GM19328 (cell line): ENCODE measurements around the gene UBA1.

ENCODE experiments used
- ATAC-seq: cut with Tn5 transposase; IDR thresholded peaks from one replicate; pipeline ENCODE4 v1.9.1; 2021; ENCODE audit warnings: mild to moderate bottlenecking, moderate library complexity; ENCODE audit not compliant: unreplicated experiment

The UBA1 gene

DNA sequence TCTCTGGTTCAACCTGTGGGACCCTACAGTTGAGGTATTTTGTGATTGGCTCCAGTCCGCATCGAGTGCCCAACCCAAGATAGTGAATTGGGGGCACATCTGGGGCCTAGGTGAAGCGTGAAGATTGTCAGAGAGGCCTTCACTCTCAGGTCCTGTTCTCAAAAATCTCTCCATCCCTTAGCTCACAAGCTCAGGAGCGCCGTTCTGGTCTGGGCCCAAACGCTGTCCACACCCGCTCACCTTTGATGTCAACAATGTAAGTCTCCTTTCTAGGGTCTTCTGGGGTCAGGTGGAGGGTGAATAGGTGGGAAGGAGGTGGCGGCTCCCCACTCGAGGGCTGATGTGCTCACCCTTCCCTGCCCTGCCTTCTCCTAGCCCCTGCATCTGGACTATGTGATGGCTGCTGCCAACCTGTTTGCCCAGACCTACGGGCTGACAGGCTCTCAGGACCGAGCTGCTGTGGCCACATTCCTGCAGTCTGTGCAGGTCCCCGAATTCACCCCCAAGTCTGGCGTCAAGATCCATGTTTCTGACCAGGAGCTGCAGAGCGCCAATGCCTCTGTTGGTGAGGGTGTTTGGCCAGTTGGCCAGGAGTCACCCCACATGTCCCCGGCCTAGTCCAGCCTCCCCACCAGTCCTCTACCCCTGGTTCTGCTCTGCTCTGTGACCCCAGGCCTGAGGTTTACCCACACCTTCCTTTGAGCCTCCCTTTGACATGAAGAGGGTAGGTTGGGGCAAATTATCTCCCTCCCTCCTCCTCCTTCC lies 17.2 kb downstream of the UBA1 start:
- no peak for ATAC-seq

DNA sequence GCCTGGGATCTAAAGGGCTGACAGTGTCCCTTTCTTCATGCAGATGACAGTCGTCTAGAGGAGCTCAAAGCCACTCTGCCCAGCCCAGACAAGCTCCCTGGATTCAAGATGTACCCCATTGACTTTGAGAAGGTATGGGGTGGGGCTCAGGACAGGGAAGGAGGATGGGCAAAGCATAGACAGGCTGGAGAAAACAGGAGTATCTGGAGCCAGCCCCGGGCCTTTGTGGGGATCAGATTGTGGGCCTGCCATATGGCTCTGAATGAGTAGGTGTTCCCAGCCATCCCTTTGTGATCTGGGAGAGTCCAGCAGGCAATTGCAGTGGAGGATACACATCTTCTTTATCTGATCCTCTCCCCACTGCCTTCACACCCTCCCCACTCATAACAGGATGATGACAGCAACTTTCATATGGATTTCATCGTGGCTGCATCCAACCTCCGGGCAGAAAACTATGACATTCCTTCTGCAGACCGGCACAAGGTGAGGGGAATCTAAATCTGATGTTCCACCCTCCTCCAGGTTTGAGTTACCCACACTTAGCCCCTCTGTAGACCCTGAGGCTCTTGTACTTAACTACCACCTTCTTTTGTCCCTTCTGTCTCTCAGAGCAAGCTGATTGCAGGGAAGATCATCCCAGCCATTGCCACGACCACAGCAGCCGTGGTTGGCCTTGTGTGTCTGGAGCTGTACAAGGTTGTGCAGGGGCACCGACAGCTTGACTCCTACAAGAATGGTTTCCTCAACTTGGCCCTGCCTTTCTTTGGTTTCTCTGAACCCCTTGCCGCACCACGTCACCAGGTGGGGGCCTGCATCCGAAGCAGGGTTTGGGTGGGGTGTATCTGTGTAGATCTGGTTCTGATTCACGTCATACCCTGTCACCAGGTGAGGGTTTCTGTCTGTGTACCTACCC lies 19.0 kb downstream of the UBA1 start:
- no peak for ATAC-seq

DNA sequence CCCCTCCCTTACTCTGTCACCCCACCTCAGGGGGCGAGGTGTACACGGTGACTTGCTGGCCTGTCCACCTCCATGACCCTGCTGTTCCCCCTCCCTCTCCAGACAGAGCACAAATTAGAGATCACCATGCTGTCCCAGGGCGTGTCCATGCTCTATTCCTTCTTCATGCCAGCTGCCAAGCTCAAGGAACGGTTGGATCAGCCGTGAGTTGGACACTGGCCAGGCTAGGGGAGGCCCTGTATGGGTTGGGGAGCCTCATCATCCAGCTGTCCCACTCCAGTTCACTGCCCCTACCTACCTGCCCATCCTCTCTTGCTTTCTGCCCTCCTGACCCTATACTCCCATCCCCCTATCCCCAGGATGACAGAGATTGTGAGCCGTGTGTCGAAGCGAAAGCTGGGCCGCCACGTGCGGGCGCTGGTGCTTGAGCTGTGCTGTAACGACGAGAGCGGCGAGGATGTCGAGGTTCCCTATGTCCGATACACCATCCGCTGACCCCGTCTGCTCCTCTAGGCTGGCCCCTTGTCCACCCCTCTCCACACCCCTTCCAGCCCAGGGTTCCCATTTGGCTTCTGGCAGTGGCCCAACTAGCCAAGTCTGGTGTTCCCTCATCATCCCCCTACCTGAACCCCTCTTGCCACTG lies 20.9 kb downstream of the UBA1 start:
- ATAC-seq, result no peak

GRCh38 chrX:47215291-47215900 lies 21.8 kb downstream of the UBA1 start:
- ATAC-seq, result no peak

DNA sequence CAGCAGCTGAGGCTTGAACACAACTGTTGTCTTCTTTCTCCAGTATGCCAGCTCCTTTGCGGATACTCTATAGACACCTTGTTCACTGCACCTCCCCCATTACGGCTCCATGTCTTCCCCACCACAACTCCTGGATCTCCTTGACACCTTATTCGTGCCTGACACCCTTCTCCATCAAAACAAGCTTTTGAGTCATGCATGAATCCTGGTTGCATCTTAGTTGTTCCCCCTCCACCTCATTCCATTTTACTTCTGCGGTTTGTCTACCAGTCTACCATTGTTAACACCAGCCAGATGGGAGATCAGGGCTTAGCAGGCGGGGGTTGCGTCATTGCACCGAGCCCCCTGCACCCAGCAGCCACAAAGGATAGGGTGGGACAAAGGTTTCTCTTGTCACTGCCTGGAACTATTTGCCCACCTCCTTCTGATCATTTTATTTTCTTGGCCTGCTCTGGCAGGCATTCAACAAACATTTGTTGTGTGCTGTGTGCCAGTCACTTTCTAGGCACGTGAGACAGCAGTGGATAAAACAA lies 22.8 kb downstream of the UBA1 start:
- ATAC-seq, result no peak

DNA sequence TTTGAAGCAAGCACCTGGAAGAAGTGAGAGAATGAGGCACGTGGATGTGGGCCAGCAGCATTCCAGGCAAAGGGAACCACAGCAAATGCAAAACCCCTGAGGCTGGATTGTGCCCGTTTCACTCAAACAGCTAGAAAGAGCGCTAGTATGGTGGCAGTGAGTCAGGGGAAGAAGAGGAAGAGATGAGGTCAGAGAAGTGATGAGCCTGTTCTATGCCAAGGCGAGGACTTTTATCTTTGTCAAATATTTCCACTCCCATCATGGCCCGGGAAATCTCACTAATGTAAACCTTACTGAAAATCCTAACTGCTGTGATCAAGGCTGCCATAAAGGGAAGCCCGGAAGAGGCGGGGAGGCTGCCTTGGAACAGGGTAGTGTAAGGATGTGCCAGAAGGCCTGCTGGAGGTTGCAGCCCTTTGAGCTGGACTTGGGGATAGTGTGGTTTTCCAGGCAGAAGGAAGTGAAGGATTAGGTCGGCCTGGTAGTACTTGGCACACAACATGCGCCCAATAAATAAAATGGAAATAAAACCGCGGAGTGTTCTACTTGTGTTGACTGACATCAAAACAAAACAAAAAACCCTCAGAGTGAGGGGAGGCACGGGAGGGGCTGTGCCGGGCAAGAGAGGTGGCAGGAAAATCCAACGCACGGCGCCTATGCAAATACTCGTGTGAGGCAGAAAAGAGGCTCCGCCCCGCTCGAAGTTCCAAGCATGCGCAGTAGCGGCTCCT lies 23.7 kb downstream of the UBA1 start:
- no peak for ATAC-seq

- peak; percentile 89 for ATAC-seq
Observed at GRCh38 chrX:47217852-47218279, 24.2 kb downstream of the UBA1 start.

DNA sequence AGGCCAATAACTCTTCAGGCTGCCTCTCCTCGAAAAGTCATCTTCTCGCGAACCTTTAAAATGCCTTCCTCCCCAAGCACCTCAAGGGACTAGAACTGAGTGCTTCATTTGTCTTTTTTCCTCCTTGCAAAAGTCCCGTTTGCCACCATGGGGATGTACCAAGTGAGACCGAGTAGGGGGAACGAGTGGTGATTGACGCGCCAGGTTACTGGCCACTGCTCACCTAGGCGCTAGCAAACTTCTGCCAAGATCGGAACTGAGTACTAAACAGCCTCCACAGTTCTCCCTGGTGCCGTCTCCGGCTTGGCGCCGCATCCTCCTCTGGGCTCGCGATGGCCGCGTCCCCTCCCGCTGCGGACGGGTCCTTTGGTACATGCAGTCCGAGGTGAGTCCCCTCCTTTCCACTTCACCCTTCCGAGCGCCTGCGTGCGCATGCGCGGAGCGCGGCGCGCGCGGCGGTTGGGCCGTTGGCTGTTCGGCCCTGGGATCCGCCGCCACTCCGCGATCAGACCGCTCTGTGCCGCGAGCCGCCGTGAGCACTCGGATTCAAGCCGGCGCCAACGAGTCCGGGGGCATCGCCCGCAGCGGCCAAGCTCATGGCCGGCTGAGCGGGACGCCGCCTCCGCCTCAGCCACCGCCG lies 24.8 kb downstream of the UBA1 start, which contains the start of gene CDK16:
TSS of gene CDK16 (plus strand) at position 402 of the 640 bp plus-strand sequence. CDS start 4,877 bp downstream, outside the sequence.
- peak; percentile 39 for ATAC-seq

DNA sequence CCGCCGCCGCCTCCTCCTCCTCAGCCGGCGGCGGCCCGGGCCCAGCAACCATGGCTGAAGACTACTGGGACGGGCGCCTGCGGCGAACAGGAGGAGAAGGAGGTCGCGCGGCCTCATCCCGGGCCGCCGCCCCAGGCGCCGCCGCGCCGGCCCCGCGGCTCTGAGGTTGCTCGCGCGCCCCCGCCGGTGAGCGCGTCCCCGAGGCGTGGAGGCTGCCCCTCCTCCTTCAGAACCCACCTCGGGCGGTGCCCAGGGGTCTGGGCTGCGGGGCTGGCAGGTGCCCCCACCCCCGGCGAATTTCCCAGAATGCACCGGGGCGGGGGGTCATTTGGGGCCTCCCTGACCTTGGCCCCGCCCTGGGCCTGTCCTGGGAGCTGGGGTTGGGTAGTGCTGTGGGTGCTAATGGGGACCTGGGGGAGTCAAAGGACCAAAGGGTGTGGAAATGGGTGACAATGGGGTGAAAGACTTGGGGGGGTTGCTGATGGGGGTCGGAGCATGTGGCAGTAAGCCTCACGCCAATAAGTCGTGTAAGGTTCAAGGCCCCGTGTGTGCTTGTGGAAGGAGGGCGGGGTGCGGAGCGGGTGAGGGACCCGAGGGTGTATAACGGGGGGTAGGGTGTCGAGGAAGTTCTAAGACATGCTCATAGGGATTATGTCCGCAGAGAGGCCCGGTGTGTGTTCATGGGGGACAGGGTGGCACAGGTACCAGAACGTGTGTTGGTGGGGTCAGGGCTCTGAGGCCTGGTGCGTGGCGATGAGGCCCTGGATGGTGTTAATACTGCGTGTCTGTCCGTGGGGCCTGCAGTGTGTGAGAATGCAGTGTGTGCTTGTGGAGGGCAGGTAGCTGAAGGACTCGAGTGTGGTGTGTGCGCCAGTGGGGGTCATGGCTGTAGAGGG lies 25.5 kb downstream of the UBA1 start:
- ATAC-seq, result no peak

- no peak for ATAC-seq
Observed at GRCh38 chrX:47221756-47222155, 28.1 kb downstream of the UBA1 start.

GRCh38 chrX:47222751-47223350 lies 29.2 kb downstream of the UBA1 start:
- no peak for ATAC-seq

- ATAC-seq, result no peak
Observed at GRCh38 chrX:47223476-47224250, 30.0 kb downstream of the UBA1 start.

DNA sequence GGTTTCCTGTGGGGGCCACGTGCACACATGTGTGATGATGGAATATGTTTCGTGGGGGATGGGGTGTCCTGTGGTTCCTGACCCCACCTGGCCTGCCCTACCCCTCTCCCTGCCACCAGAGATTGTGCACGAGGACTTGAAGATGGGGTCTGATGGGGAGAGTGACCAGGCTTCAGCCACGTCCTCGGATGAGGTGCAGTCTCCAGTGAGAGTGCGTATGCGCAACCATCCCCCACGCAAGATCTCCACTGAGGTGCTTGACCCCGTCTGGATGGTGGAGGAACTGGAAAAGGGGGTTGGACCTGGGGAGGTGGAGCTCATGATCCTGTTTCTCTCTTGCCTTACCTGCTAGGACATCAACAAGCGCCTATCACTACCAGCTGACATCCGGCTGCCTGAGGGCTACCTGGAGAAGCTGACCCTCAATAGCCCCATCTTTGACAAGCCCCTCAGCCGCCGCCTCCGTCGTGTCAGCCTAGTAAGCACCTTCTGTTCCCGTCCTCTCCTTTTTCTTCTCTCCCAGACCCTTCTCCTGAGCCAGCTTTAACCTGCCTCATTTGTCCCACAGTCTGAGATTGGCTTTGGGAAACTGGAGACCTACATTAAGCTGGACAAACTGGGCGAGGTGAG lies 30.8 kb downstream of the UBA1 start:
- no peak for ATAC-seq

- no peak for ATAC-seq
Observed at GRCh38 chrX:47224896-47225290, 31.3 kb downstream of the UBA1 start.

DNA sequence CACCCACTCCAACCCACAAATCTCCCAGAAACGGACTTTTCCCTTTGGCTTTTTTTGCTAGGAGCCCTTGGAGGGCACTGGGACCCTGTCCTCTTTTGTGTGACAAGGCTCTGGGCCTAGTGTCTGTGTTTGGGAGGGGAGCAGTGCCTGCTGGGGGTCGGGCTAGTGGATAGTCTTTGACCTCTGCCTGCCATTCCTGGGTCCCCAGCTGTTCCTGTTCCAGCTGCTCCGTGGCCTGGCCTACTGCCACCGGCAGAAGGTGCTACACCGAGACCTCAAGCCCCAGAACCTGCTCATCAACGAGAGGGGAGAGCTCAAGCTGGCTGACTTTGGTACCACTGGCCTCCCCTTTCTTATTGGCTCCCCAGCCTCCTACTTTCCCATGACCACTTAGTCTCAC lies 32.4 kb downstream of the UBA1 start:
- ATAC-seq, result no peak

DNA sequence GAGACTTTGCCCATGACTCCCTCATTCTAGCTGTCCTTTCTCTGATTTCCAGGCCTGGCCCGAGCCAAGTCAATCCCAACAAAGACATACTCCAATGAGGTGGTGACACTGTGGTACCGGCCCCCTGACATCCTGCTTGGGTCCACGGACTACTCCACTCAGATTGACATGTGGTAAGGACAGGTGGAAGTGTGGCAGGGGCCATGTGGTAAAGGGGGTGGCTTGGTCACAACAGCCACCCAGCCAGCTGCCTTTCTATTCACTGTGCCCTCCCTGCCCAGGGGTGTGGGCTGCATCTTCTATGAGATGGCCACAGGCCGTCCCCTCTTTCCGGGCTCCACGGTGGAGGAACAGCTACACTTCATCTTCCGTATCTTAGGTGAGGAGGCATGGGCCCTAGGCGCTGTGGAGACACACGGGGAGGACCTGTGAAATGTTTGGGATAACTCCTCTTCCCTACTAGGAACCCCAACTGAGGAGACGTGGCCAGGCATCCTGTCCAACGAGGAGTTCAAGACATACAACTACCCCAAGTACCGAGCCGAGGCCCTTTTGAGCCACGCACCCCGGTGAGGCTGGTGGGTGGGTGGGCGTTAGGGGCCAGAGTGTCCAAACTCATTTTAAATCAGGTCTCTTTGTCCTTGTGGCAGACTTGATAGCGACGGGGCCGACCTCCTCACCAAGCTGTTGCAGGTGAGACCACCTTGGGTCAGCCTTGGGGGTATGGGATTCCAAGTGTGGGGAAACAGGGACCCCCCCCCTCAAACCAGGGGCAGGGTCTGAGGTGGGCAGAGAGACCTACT lies 33.1 kb downstream of the UBA1 start:
- no peak for ATAC-seq
